Measurements from ENCODE around the gene TUBE1. TPM values are rescaled to one million over a fixed set of nuclear protein-coding genes. Genes with fewer than 3 reads are reported as not detected.

TUBE1 gene
- total and polyA plus RNA-seq, 10 of the 15 experiments (the other 5 are each of a cell fraction or from before 2014, with no cell fraction given): 6.3 to 25.2 (median 13.6) TPM

GRCh38 chr6:112065426-112065986, 21.8 kb downstream of the TUBE1 start:
- ATAC-seq (no peak), DNase-seq (ENCODE audit: low read depth, low spot score) (no peak), FAIRE-seq (no peak)
- intact Hi-C loops (cut with micrococcal nuclease; ENCODE audit: unreplicated experiment): no loop called here
- H3K9me3 ChIP-seq (replicated peaks; ENCODE audit: control insufficient read depth, insufficient read depth, low read length): no peaks in the 10 kb centered on the region
- no peaks in the 10 kb centered on the region for H3K79me2 ChIP-seq (ENCODE audit: control insufficient read depth, insufficient read depth, low read length)
- RAD21 ChIA-PET (ENCODE audit: unreplicated experiment): no interaction called here
- no peak overlapping the region for H3K4me3 ChIP-seq
- H2AFZ ChIP-seq (ENCODE audit: control insufficient read depth, low read depth, low read length): no peak overlapping the region
- CTCF ChIA-PET: interaction anchor here (0.6 to 2.4 kb wide), 6 partner anchors 19 to 97 kb away, joined by 3 to 7 read pairs (median 3); no protein-coding TSS in a partner anchor
- no TSS peak for BruUV-seq (replicated peaks)
- no peaks in the 10 kb centered on the region for H3K27me3 ChIP-seq (replicated peaks in 1 of 2; ENCODE audit: control insufficient read depth in 2 of 2, insufficient read depth in 2 of 2, low read length in 1 of 2)
- 41% methylated on average over 6 of the region's 6 CpGs for WGBS (ENCODE audit: insufficient coverage, insufficient replicate concordance, low lambda C conversion rate, missing lambda C conversion rate)
- H3K4me1 ChIP-seq (ENCODE audit: control insufficient read depth, insufficient read depth, low read length): no peaks in the 10 kb centered on the region
- SMC1A ChIA-PET (ENCODE audit: uncharacterized antibody, unreplicated experiment): interaction anchor here (0.9 kb wide), 1 partner anchor 9 kb away, joined by 3 read pairs; no protein-coding TSS in a partner anchor
- H3K27ac ChIP-seq (ENCODE audit: control insufficient read depth, insufficient read depth): no peak overlapping the region
- in situ Hi-C loops (cut with MboI): no loop called here
- POLR2A ChIA-PET: no interaction called here
- H3K9ac ChIP-seq (ENCODE audit: control insufficient read depth, insufficient read depth, low read length): no peak overlapping the region
- H4K20me1 ChIP-seq (ENCODE audit: control insufficient read depth, insufficient read depth): no peaks in the 10 kb centered on the region
- H3K36me3 ChIP-seq (ENCODE audit: control insufficient read depth in 2 of 2, insufficient read depth in 2 of 2, low read length in 1 of 2): no peaks in the 10 kb centered on the region; a peak in 1 of 4 replicates
- H3K4me2 ChIP-seq (ENCODE audit: control insufficient read depth, insufficient read depth): no peak overlapping the region
- no peak for TF ChIP-seq ZNF687 (IDR thresholded peaks at IDR 0.05)
- TF ChIP-seq CBX5 (IDR thresholded peaks at IDR 0.05; ENCODE audit: low read depth): no peak
- TF ChIP-seq ATF7 (IDR thresholded peaks at IDR 0.05; ENCODE audit: low read depth): no peak
- TF ChIP-seq CTCF (IDR thresholded peaks at IDR 0.05 in 2 of 3, conservative IDR thresholded peaks at IDR 0.05 in 1 of 3; ENCODE audit: control insufficient read depth in 2 of 3, extremely low read depth in 1 of 3, insufficient read depth in 1 of 3, low read depth in 3 of 3, low read length in 3 of 3): no peak
- TF ChIP-seq GATAD2B (conservative IDR thresholded peaks at IDR 0.05; ENCODE audit: low read depth): no peak
- TF ChIP-seq MTA3 (IDR thresholded peaks at IDR 0.05; ENCODE audit: borderline replicate concordance, low read length): no peak
- no peak for TF ChIP-seq BCLAF1 (IDR thresholded peaks at IDR 0.05)
- TF ChIP-seq MLLT1 (IDR thresholded peaks at IDR 0.05): no peak
- no peak for TF ChIP-seq RFX5 (IDR thresholded peaks at IDR 0.05; ENCODE audit: low read depth, low read length)
- no peak for TF ChIP-seq SIN3A (IDR thresholded peaks at IDR 0.05; ENCODE audit: low read depth, low read length)
- no peak for TF ChIP-seq RAD21 (IDR thresholded peaks at IDR 0.05; ENCODE audit: insufficient read depth, low read depth, low read length)
- no peak for TF ChIP-seq BHLHE40 (IDR thresholded peaks at IDR 0.05; ENCODE audit: borderline replicate concordance in 1 of 2, low read depth in 2 of 2, low read length in 1 of 2)
- TF ChIP-seq CREB1 (IDR thresholded peaks at IDR 0.05; ENCODE audit: low read depth): no peak

All from GM12878 (cell line).